BE2C (cell line): ENCODE data around the gene SLC10A3.

Source experiments
- DNase-seq: peaks from one replicate; pipeline ENCODE4 v3.0.0-alpha.2; 2020
- H3K27me3 ChIP-seq: fragments of 250-450 bp; sonication (Bioruptor Pico); 2 replicates; pipeline ENCODE4 v1.5.1; 2020; ENCODE audit warnings: mild to moderate bottlenecking
- H3K36me3 ChIP-seq: fragments of 250-450 bp; sonication (Bioruptor Pico); 2 replicates; pipeline ENCODE4 v1.5.1; 2020; ENCODE audit warnings: mild to moderate bottlenecking
- H3K4me1 ChIP-seq: fragments of 250-450 bp; sonication (Bioruptor Pico); 2 replicates; pipeline ENCODE4 v1.5.1; 2020
- H3K4me3 ChIP-seq: 2 replicates; pipeline ENCODE4 v1.5.1; 2011; ENCODE audit warnings: low read depth, low read length
- H3K9me3 ChIP-seq: fragments of 250-450 bp; sonication (Bioruptor Pico); 2 replicates; pipeline ENCODE4 v1.5.1; 2020
- TF ChIP-seq, protein P1 (sequence below): IDR thresholded peaks from 2 replicates; pipeline ENCODE4 v1.5.1; 2012; ENCODE audit warnings: mild to moderate bottlenecking, low read depth, low read length

Gene SLC10A3

DNA sequence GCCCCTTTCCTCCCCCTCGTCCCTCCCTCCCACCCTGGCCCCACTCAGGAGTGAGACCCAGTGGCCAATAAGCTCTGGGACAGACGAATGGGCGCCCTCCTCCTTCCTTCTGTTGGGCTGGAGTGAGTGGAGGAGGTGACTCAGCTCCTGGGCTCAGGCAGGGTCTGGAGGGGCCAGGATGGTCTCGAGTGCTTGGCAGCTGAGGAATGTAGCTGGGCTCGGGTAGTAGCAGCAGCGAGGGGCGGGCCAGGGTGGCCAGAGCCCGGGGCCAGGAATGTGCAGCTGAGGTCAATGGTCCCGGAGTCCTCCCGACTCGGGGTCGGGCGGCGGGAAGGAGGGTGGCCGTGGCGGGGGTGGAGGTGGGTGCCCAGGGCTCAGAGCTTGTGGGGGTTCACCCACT, 41.2 kb upstream of the SLC10A3 start:
- no peak overlapping the region for H3K4me3 ChIP-seq
- no peaks in the 10 kb centered on the region for H3K9me3 ChIP-seq
- TF ChIP-seq, protein P1, sequence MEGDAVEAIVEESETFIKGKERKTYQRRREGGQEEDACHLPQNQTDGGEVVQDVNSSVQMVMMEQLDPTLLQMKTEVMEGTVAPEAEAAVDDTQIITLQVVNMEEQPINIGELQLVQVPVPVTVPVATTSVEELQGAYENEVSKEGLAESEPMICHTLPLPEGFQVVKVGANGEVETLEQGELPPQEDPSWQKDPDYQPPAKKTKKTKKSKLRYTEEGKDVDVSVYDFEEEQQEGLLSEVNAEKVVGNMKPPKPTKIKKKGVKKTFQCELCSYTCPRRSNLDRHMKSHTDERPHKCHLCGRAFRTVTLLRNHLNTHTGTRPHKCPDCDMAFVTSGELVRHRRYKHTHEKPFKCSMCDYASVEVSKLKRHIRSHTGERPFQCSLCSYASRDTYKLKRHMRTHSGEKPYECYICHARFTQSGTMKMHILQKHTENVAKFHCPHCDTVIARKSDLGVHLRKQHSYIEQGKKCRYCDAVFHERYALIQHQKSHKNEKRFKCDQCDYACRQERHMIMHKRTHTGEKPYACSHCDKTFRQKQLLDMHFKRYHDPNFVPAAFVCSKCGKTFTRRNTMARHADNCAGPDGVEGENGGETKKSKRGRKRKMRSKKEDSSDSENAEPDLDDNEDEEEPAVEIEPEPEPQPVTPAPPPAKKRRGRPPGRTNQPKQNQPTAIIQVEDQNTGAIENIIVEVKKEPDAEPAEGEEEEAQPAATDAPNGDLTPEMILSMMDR = no peak
- no peaks in the 10 kb centered on the region; the same call in 1 of the 2 replicates for H3K4me1 ChIP-seq
- DNase-seq = no peak
- H3K36me3 ChIP-seq = peaks cover 29% of the 10 kb centered on the region
- H3K27me3 ChIP-seq = no peaks in the 10 kb centered on the region

DNA sequence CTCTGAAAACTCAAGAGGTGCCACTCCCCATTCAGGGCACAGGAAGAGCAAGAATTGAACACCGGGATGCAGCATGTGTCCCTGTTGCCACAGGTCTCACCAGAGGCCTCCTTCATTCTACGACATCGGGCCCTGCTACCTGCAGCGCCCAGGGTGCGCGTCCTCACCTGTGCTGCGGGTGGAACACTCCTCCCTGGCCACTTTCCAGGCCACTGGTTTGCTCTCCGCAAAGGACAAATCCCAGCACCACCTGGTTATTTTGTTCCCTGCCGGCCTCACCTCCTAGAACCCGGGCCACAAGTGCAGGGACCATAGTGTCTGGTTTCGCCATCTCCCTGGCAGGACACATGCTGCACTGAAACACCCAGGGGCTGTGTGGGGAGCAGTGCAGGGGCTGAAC, 39.9 kb upstream of the SLC10A3 start:
- Histone ChIP-seq H3K27me3 (no peaks in the 10 kb centered on the region), H3K36me3 (peaks cover 29% of the 10 kb centered on the region), H3K4me1 (no peaks in the 10 kb centered on the region; the same call in 1 of the 2 replicates), H3K9me3 (no peaks in the 10 kb centered on the region), H3K4me3 (no peak overlapping the region)
- DNase-seq = no peak
- TF ChIP-seq, protein P1 = no peak

DNA sequence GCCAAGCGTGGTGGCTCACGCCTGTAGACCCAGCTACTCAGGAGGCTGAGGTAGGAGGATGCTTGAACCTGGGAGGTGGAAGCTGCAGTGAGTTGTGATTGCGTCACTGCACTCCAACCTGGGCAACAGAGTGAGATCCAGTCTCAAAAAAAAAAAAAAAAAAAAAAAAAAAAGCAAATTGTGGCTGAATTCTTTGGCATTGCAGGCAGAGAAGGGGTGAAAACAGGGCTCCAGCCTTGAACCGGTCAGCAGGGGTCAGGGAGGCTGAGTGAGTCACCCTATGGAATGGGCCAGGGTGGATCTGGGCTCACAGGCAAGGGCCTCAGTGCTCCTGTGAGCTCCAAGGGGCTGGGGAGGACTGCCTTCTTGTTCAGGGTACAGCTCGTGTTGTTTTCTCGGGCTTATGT, 38.8 kb upstream of the SLC10A3 start:
- TF ChIP-seq, protein P1 = no peak
- DNase-seq = no peak
- H3K4me3 ChIP-seq = no peak overlapping the region

DNA sequence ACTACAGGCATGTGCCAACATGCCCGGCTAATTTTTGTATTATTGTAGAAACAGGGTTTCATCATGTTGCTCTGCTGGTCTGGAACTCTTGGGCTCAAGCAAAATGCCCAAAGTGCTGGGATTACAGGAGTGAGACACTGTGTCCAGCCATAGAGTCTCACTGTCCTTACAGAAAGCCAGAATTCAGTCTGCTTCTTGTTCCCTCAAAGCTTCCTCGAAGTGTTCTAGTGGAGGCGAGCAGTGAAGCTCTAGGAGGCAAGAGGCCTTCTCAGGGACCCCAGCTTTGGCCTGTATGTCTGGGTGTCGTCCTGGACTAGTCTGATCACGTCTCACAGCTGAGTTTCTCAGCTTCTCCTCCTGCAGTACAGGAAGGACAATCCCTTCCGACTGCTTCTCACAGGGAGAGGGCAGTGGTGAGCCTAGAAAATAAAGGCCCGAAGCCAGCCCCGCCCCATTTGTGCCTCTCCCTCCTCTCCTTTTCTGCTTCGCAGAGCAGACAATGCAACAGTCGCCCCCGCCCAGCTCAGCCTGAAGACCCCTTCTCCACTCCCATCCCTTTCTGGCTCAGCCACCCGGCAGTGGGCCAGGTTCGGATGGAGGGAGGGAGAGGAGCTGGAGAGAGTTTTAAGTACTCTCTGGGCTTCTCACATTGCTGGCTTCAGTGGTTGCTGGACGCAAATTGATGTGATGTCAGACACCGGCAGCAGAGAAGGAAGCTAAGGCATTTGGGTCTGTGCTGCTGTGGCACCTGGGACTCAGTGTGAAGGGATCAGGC, 36.7 kb upstream of the SLC10A3 start:
- peak overlapping the region; percentile 41 for H3K4me3 ChIP-seq
- DNase-seq = peak; percentile 77
- no peaks in the 10 kb centered on the region for H3K27me3 ChIP-seq
- TF ChIP-seq, protein P1 = peak; percentile 63
- no peaks in the 10 kb centered on the region for H3K9me3 ChIP-seq
- H3K36me3 ChIP-seq = no peaks in the 10 kb centered on the region
- H3K4me1 ChIP-seq = no peaks in the 10 kb centered on the region; the same call in 1 of the 2 replicates

More for the DNA sequence above, 38.8 kb upstream of the SLC10A3 start:
- Histone ChIP-seq H3K4me1 (no peaks in the 10 kb centered on the region; the same call in 1 of the 2 replicates), H3K9me3 (no peaks in the 10 kb centered on the region), H3K36me3 (peaks cover 20% of the 10 kb centered on the region), H3K27me3 (no peaks in the 10 kb centered on the region)

DNA sequence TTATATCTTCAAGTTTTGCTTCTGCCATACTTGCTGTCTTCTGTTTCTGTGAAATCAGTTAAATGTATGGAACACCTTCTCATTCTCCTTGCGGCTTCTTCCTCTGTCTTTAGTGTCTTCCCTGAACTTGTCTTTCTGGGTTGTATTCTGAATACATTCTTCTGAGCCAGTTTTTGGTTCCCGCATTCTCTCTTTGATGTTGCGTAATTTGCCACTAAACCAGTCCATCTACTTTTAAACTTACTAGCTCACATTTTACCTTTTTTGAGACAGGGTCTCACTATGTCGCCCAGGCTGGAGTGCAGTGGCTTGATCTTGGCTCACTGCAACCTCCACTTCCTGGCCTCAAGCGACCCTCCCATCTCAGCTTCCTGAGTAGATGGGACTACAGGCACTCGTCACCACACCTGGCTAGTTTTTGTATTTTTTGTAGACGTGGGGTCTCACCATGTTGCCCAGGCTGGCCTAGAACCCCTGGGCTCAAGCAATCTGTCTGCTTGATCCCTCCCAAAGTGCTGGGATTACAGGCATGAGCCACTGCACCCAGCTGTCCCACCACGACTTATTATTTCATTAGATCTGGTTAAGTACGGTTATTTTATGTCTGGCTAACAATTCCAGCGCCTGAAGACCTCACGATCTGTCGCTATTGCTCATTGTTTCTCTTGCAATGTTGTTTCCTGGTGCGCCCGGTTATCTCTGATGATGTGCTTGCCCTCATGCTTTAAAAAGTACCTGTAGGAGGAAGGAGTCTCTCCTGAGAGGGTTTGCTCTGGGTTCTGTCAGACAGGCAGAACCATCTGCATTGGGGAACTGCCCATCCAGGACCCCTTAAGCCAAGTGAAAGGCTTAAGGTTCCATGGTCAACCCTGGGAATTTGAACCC, 35.4 kb upstream of the SLC10A3 start:
- no peaks in the 10 kb centered on the region for H3K9me3 ChIP-seq
- DNase-seq = no peak
- TF ChIP-seq, protein P1 = no peak
- no peak overlapping the region for H3K4me3 ChIP-seq
- H3K27me3 ChIP-seq = no peaks in the 10 kb centered on the region
- H3K4me1 ChIP-seq = no peaks in the 10 kb centered on the region; the same call in 1 of the 2 replicates
- H3K36me3 ChIP-seq = no peaks in the 10 kb centered on the region

DNA sequence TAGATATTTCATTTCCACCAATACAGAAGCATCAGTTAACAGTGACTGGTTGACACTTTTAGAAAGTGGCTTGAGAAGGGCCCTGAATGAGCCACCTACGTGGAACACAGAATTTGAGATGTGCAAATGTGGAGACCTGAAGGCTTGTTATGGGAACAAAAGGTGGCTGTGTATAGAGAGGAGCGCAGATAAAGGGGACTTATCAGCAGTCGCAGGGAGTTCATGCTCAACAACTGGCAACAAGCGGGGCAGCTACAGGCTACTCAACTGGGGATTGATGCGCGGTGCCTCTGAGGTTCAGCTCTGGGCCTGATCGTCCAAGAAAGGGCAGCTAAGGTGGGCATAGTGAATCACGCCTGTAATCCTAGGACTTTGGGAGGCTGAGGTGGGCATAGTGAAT, 29.0 kb upstream of the SLC10A3 start:
- no peaks in the 10 kb centered on the region for H3K36me3 ChIP-seq
- H3K4me3 ChIP-seq = no peak overlapping the region
- no peaks in the 10 kb centered on the region for H3K9me3 ChIP-seq
- TF ChIP-seq, protein P1 = no peak
- no peaks in the 10 kb centered on the region for H3K27me3 ChIP-seq
- no peak for DNase-seq
- no peaks in the 10 kb centered on the region for H3K4me1 ChIP-seq
